Activated T-helper 1 cell treated with Interleukin-2 at 50 U/mL for 16 hours (primary cell): ENCODE data around the gene NAT9.

Experiments
- DNase-seq: peaks from one replicate; pipeline ENCODE4 v3.0.0-alpha.2; 2020; ENCODE audit warnings: low read depth

The NAT9 gene

DNA sequence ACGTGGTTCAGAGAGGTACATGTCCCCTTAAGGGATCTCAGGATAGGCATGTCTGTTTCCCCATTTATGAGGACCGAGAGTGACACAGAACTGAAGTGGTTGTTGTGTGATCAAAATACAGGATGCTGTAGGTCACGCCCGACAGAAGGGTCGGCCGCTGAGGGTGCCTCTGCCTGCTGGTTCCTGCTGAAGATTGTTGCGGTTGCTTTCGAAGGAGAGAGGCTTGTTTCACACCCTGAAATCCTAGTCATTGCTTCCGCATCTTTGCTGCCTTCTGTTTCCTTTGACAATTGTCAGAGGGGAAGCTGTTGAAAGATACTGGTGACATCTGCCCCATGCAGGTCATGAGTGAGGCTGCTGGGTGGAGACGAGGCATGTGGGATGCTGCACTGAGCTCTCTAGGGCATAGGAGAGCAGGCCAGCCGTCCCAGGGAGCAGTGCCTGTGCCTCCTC is 3.8 kb upstream of the NAT9 start:
- peak; percentile 58 for DNase-seq

DNA sequence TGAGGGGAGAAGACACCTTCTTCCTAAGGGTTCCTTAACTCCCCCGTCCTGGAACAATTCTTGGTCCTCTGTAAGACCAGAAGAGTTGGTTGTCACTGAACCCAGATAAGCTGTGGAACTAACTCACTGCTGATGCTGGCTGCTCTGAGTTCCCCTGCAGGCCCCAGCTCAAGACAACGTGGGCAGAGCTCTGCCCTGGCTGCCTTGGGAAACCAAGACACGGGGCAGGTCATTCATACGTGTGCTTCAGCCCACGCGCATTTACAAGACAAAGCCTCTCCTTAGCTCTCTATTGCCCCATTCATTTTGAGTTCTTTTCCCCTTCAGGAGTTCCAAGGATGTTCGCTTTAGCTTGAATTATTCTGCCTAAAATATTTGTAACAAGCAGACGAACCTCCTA is 3.4 kb upstream of the NAT9 start:
- no peak for DNase-seq

DNA sequence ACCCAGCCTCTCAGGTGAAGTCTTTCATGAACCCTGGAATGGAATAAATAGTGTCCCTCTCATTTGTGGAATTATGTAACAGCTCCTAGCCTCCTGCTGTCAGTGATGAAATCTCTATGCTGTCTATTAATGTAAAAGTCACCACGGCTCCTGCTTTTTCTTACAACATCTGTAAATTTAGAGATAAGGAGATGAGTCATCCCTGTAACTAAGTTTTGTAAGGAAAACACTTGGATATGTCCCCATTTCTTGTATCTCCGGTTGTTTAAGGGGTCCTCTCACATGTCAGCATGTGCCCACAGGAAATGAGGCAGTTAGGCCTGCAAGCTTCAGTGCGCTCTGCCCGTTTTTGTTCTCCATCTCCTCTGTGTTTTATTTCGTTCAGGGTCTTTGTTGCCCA is 2.8 kb upstream of the NAT9 start:
- no peak for DNase-seq

DNA sequence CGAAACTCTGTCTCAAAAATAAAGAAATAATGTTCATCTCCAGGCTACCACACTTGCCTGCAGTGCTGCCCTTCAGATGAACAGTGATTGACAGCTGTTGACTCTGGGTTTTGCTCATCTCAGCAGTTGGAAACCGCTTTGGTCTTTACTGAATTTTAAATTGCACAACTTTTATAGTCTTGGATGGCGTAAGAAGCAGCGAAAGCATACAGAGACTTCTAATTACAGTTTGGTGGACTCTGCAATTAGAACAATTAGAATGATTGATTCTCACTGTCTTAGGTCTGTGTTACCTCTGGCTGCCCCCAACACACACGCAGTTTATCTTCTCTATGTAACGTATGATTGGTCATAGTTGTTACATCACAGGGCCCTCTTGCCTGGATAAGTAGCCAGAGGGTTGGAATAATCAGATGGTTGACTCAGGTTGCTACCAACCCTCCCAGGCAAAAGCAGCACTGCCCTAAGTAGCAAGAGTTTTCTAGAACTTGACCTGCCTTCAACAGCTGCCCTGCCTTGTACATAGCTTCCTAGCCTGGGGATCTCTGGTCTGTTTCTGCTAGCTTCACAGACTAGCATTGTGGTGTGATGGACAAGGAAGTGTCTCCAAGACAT is 1.9 kb upstream of the NAT9 start:
- no peak for DNase-seq

DNA sequence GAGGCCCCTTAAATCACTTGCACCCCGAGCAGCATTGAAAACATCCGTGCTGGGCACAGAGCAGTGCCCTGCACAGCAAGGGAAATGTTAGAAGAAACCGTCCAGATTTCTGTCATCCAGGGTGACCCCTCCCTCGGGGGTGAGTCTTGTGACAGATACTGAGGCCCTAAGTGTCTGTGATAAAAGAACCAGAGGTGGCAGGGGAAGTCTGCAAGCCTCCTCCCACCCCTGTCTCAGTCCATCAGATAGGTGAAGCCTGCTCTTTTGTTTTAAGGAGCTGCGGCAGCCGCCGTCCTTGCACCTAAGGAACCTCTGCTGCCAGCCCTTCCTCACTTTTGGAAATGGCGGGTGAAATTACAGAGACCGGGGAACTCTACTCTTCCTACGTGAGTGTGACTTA is 845 bp upstream of the NAT9 start:
- no peak for DNase-seq

DNA sequence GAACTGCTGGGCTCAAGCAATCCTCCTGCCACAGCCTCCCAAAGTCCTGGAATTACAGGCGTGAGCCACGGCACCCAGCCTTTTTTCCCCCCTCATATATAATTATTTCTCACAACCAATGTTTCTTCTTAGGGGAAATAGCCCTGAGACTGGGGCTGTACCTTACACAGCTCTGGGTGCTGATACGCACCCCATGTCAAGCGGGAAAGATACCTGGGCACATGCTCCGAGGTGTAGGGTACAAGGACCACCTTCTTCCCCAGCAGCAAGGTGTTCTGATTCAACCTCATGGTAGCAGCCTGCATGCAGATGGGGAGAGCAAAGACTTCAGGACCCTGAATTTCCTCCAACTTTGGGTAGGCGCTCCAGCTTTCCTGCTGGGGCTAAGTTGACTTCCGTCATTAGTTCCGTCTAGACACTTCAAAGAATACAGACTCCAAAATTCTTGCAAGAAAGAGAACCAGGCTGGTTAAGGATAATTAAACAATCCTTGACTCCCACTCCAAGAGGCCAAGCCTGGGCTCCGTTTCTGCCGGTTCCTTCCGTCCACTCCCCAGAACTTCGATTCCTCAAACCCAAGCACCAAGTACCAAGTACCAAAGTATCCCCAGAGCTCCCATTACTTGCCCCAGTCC is 619 bp downstream of the NAT9 start:
- no peak for DNase-seq

DNA sequence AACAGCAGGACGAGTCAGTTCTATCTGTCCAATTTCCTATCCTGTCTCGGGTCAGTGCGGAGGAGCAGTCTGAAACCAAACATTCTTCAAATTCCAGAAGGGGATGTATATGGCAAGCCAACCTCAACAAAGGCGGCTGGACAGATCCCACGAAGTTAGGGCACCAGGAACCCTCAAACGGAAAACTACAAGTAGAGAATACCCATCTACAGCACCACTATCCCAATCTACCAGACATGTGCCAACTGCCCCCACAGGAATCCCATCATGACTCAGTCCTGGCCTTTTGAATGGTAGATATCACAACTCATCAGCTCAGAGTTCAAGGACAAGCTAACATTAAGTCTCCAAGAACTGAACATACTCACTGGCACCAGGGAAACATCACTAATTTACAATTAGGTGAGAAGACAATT is 2.3 kb downstream of the NAT9 start:
- DNase-seq, result no peak

DNA sequence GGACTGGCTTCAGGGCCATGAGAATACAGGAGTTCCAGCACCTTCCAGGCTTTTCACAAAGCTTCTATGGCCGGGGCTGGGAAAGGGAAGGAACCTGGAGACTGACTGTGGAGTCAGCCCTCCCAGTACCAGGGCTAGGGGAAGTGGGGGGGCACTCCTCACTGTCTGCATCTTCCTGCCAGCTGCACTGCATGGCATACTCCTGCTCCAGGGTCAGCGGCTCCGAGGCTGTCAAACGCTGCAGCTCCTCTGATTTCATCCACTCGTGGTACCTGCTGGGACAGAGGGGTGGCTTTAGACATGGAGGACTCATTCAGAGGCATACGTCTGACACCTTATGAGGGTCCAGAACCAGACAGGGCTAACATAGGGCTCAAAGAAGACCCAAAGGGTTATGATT is 2.7 kb downstream of the NAT9 start:
- DNase-seq, result no peak

DNA sequence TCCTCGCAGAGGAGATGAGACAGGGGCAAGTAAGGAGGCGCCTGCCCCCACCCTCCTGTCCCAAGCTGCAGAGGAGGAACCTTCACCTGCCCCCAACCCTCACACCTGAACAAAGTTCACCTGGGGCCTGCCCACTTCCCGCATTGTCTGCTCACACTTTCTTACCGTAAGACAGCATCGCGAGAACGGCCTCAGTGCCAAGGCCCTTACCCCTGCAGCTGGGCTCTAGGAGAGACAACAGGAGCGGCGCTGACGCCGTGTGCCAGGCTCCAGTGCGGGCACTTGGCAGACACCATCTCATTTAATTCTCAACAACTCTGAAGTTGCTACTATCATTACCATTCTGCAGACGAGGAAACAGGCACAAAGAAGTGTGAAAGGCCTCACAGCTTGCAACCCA is 4.1 kb downstream of the NAT9 start:
- DNase-seq, result no peak

DNA sequence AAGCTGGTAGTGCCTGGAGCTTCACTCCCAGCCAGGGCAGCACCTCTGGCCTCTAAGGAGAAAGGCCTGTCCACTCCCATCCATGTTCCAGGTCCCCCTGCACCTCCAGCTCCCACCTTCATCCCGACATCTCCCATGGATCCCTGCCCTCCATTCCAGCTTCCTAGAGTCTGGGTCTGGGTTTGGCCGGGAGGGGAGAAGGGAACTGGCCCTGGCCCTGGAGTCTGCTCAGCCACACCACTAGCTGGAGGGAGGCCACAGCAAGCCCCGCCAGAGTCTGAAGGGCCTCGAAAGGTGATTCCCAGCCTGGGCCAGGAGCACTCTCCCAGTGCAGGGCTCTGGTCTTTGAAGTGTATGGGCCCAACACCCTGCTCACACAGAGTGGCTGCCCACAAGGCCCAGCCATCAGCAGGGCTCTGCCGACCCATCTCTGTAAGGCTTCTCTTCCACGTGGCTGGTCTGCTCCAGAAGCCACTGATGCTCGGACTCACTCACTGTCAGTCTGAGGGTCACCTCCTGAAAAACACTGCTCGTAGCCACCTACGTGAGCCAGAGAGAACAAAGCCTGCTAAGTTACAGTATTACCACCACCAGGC is 4.7 kb downstream of the NAT9 start:
- DNase-seq, result no peak

DNA sequence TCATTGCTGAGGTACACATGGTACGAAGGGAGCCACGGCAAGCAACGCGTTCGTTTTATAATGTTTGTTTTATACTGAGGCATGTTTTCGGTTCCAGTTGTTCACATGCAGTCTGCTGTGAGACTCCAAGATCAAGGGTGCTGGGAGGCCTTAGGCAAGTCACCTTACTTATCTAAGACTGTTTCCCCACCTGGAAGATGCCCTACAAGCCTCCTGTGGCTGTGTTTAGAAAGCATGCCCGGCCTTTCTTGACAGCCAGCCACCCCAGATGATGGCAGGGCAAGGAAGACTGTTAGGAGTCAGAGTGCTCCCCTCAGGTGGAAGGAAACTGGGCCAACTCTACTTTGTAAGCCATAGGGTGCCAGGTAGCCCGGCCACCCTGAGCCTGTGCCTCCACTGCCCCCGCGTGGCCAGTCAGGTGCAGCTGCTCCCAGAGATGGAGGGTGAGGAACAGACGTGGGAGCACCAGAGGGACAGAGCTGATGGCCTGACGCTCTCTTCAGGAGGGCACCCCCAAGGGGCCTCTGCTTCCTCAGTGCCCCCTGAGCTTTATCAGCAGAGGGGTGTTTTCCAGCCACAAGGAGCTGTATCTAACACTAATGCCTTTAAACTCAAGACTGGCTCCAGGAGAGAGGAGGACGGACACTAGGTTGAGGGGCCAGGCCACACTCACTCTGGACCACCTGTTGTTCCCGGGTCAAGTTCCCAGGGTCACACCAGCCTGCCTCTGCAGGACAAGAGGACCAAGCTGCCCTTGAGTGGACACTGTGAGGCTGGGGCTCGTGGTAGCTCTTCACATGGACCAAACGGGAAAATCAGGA is 5.4 kb downstream of the NAT9 start:
- peak; percentile 66 for DNase-seq

DNA sequence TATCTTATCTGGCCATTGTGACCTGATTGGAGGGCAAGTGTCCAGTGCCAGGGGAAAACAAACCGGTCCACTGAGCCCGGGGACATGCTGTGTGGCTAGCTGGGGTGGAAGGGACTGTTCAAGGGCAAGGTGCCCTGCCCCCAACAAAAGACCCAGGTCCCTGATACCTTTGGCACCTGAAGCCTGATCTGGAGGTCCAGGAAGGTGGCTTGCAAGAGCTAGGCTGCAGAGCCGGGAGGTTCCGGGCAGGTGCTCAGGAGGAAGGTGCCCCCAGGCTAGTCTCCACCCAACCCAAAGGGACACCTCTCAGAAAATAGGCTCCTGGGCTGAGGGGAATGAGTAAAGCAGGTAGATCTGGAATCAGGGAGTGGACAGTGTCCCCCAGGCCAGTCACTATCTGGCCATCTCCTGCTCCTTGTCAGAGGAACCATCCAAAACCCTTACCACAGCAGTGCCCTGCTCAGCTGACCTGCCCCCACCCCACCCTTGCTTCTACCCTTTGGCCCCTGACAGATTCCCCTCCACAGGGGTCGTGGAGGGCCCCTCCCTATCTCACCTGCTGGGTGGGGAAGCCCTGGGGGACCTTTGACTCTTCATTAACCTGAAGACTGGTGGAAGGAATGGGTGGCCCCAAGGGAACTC is 6.2 kb downstream of the NAT9 start:
- DNase-seq, result no peak

DNA sequence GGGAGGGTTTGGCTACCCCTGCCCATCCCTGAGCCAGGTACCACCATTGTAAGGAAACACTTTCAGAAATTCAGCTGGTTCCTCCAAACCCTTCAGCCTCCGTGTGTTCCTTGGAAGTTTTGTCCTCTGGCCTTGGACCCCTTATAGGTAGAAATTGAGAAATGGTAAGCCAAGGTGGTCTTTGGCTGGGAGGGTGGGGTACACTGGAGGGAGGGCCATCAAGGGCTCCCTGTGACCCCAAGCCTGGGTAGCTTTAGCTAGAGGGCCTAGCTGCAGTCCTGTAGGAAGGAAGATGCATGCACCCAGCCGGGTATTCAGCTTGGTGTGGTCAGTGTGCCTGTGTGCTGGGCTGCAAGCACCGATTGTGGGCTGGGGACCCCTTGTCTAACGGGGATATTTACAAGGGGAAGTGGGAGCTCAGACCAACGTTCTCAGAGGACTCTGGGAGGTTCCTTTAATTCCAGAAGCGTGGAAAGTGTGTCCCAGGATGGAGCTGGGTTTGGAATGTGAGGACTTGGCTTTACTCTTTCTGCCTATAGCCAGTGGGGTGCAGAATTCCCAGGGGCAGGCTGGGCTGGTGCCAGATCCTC is 6.8 kb downstream of the NAT9 start:
- no peak for DNase-seq

DNA sequence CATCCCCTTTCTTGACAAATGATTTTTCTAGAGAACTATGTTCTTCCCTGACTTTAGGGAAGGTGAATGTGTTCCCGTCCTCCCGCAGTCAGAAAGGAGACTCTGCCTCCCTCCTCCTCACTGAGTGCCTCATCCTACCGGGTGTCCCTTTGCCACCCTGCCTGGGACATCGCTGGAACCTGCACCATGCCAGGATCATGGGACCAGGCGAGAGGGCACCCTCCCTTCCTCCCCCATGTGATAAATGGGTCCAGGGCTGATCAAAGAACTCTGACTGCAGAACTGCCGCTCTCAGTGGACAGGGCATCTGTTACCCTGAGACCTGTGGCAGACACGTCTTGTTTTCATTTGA is 7.4 kb downstream of the NAT9 start:
- no peak for DNase-seq

DNA sequence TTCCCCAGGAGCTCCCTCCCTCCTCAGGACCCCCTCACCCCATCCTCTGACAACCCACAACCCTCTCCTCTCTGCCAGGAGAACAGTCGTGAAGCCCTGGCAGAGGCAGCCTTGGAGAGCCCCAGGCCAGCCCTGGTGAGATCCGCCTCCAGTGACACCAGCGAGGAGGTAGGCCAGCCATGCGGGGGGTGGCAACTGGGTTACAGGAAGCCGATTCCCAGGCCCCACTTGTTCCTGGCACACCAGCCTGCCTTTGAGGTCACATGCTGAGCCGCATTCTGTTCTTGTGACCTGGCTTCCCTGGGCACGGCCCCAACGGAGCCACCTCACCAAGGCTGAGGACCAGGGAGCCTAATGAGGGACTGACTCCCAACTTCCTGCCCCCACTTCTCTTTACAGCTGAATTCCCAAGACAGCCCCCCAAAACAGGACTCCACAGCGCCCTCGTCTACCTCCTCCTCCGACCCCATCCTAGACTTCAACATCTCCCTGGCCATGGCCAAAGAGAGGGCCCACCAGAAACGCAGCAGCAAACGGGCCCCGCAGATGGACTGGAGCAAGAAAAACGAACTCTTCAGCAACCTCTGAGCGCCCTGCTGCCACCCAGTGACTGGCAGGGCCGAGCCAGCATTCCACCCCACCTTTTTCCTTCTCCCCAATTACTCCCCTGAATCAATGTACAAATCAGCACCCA is 7.9 kb downstream of the NAT9 start:
- no peak for DNase-seq

DNA sequence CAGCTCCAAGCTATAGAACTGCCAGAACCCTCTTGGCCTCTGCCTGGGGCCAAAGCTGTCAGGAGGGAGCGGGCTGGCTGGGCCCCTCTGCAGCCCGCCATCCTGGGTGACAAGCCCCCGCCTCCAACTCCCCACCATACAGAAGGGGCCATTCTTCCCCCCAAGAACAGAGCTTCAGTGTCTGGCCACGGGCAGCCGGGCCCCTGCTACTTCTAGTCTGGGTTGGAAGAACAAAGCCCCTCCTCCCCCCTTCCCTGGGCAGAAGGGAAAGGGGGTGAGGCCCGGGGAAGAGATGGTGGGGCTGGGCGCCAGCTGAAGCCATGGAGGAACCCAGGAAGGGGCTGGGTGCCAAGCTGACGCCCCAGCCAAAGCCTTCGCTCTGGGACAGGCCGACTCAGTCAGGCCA is 9.0 kb downstream of the NAT9 start:
- DNase-seq, result no peak

DNA sequence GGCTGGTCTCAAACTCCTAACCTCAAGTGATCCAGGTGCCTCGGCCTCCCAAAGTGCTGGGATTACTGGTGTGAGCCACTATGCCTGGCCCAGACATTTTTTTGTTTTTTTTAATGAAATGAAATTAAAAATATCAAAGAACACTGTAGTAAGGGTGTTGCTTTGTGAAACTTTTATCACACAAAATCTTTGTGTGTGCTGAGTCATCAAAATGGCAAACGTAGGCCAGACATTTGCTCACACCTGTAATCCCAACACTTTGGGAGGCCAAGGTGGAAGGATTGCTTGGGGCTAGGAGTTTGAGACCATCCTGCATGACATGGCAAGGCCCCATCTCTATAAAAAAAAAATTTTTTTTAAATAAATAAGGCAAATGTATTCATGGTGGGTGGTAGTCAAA is 9.7 kb downstream of the NAT9 start:
- DNase-seq, result no peak

DNA sequence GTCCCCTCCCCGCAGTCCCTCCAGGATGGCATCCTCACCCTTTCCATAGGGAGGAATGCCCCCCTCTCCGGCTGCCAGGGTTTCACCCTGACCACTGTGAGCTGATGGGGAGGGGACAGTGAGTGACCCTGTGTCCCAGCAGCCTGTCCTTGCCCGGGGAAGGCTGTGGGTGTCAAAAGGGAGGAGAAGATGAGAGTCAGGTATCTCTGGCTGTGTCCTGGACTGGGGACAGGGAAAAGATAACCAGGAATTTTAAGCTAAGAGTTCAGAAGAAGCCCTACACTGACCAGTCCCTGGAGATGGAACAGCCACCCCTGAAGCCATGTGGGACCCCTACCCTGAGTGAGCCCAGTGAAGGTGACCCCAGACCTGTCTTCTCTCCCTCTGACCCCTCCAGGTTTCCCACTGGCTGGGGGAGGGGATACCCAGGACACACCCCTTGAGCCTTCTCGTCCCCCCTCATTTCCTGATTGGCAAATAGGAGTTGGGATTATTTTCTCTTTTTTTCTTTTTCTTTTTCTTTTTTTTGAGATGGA is 11.3 kb downstream of the NAT9 start:
- DNase-seq, result no peak

DNA sequence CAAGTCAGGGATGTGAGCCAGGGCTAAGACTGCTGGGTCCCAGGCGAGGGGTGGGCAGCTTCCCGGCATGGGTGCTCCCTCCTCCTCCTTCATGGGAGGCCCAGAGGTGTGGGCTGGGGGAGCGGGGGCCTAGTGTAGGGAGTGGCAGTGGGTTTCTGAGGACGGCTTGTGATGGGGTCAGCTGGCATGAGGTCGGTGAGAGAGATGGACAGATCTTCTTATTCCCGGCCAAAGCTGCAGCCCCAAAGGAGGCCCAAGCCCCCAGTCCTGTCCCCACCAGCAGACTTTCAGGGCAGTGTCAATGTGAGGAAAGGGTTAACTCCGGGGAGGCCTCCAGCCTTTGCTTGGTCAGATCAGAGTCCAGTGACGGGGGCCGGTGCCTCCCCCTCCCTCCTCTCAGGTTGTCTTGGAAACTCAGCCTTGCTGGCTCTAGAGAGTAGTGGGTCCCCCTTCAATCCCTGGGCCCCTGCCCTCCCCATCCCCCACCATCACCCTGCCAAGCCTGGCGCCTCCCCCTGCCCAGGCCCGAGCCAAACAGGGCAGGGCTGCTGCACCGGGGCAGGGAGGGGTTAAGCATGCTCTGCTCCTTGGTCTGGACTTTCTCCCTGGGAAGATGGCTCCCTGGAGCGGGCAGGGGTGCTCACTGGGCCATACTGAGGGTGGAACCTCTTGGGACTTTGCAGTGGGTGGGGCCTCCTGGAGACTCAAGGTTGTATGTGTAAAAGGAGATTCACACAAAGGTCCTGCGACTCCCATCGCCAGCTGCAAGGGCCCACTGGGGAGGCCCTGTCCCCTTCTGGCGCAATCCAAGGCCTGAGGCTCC is 12.4 kb downstream of the NAT9 start:
- DNase-seq, result no peak

DNA sequence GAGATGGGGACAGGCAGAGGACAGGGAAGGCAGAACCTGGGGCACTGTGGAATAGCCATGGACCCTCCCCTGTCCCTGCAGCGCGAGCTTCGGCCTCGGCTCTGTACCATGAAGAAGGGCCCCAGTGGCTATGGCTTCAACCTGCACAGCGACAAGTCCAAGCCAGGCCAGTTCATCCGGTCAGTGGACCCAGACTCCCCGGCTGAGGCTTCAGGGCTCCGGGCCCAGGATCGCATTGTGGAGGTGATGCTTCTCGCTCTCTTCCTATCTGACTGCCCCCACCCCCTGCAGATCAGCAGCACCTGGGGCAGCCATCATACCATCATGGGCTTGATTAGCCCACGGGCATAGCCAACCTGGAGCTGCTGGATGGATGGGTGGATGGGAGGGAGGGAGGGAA is 14.2 kb downstream of the NAT9 start:
- no peak for DNase-seq
